Liver (tissue), 9 donors: ENCODE results near the gene CYLD. TPM values are rescaled to one million over a fixed set of nuclear protein-coding genes. Genes with fewer than 3 reads are reported as not detected.

Source experiments
- DNase-seq: peaks from one replicate; pipeline ENCODE4 v3.0.0-alpha.2; 2017; ENCODE audit warnings: low spot score
- H3K27ac ChIP-seq, 2 donors: one replicate each; pipeline ENCODE4 v1.7.0; 2013; ENCODE audit warnings: inconsistent platforms in 2 of 2, low read length in 2 of 2, control low read depth in 1 of 2, low read depth in 1 of 2, mild to moderate bottlenecking in 1 of 2
- H3K27me3 ChIP-seq, 4 donors: one replicate each; pipeline versions ENCODE4 v1.6.1 to v1.7.0; 2013; ENCODE audit warnings: low read length in 3 of 4, inconsistent platforms in 1 of 4, mild to moderate bottlenecking in 1 of 4, moderate library complexity in 1 of 4; ENCODE audit not compliant: control insufficient read depth in 4 of 4, insufficient read depth in 4 of 4
- H3K36me3 ChIP-seq, 4 donors: one replicate each; pipeline versions ENCODE4 v1.6.1 to v1.7.0; 2013; ENCODE audit warnings: low read length in 3 of 4, mild to moderate bottlenecking in 3 of 4, low read depth in 1 of 4, moderate library complexity in 1 of 4; ENCODE audit not compliant: control insufficient read depth in 4 of 4, insufficient read depth in 3 of 4
- H3K4me1 ChIP-seq, 4 donors: one replicate each; pipeline versions ENCODE4 v1.6.1 to v1.7.0; 2013; ENCODE audit warnings: low read length in 3 of 4, mild to moderate bottlenecking in 3 of 4, moderate library complexity in 1 of 4; ENCODE audit not compliant: control insufficient read depth in 4 of 4, insufficient read depth in 4 of 4
- H3K4me3 ChIP-seq, 3 donors: one replicate each; pipeline versions ENCODE4 v1.6.1 to v1.7.0; 2013; ENCODE audit warnings: low read length in 3 of 3, control low read depth in 1 of 3, low read depth in 1 of 3, mild to moderate bottlenecking in 1 of 3
- H3K9ac ChIP-seq, 2 donors: one replicate each; pipeline ENCODE4 v1.7.0; 2013; ENCODE audit warnings: low read length in 2 of 2, mild to moderate bottlenecking in 2 of 2, moderate library complexity in 2 of 2, control low read depth in 1 of 2, low read depth in 1 of 2
- H3K9me3 ChIP-seq, 4 donors: one replicate each; pipeline versions ENCODE4 v1.6.1 to v1.7.0; 2013; ENCODE audit warnings: low read length in 3 of 4; ENCODE audit not compliant: control insufficient read depth in 4 of 4
- FOXA1 ChIP-seq: IDR thresholded peaks from 2 replicates; pipeline ENCODE4 v1.6.1; 2016; ENCODE audit warnings: antibody characterized with exemption
- GABPA ChIP-seq, 2 donors: IDR thresholded peaks in 1 of 2; conservative IDR thresholded peaks in 1 of 2; 2 replicates each; pipeline ENCODE4 v1.6.1; 2016; ENCODE audit warnings: antibody characterized with exemption in 2 of 2, mild to moderate bottlenecking in 1 of 2, moderate library complexity in 1 of 2
- HNF4A ChIP-seq, 2 donors: conservative IDR thresholded peaks; 2 replicates each; pipeline ENCODE4 v1.6.1; 2016; ENCODE audit warnings: antibody characterized with exemption in 2 of 2, mild to moderate bottlenecking in 2 of 2
- HNF4G ChIP-seq: IDR thresholded peaks from 2 replicates; pipeline ENCODE4 v1.6.1; 2016; ENCODE audit warnings: antibody characterized with exemption
- MAX ChIP-seq: IDR thresholded peaks from 2 replicates; pipeline ENCODE4 v1.6.1; 2016; ENCODE audit warnings: antibody characterized with exemption
- NR2F2 ChIP-seq: IDR thresholded peaks from 2 replicates; pipeline ENCODE4 v1.6.1; 2016; ENCODE audit warnings: antibody characterized with exemption
- RAD21 ChIP-seq, 2 donors: IDR thresholded peaks; 2 replicates each; pipeline ENCODE4 v1.6.1; 2016; ENCODE audit warnings: antibody characterized with exemption in 2 of 2, mild to moderate bottlenecking in 2 of 2
- RXRA ChIP-seq, 2 donors: IDR thresholded peaks; 2 replicates each; pipeline ENCODE4 v1.6.1; 2017 to 2018; ENCODE audit warnings: antibody characterized with exemption in 2 of 2, mild to moderate bottlenecking in 1 of 2
- SP1 ChIP-seq: IDR thresholded peaks from 2 replicates; pipeline ENCODE4 v1.6.1; 2018; ENCODE audit warnings: antibody characterized with exemption, mild to moderate bottlenecking
- TAF1 ChIP-seq: conservative IDR thresholded peaks from 2 replicates; pipeline ENCODE4 v1.6.1; 2016; ENCODE audit warnings: antibody characterized with exemption, mild to moderate bottlenecking
- YY1 ChIP-seq: IDR thresholded peaks from 2 replicates; pipeline ENCODE4 v1.6.1; 2016; ENCODE audit warnings: antibody characterized with exemption, mild to moderate bottlenecking
- WGBS: extraction: QIAGEN DNeasy Blood & Tissue Kit; methylation state at CpG from one replicate; pipeline ENCODE4 v1.1.7; 2013; 5-methylcytosine and 5-hydroxymethylcytosine counted together
- polyA plus RNA-seq, 2 donors: library from polyadenylated mRNA; stranded (reverse) in 1 of 2; unstranded in 1 of 2; fragments of 200-250 nt in 1 of 2; fragments of >200 nt in 1 of 2; fragmentation: Nextera tagmentation in 1 of 2; extraction: Ambion mirVana in 1 of 2; gene quantifications; one replicate each; pipeline versions ENCODE4 v1.2.1 to v1.2.3, GENCODE V29; 2013 to 2015
- total RNA-seq, 2 donors: library from RNA; depleted of rRNA; stranded (reverse); fragments of >200 nt; gene quantifications; one replicate each; pipeline ENCODE4 v1.2.3, GENCODE V29; 2014
- TF ChIP-seq, protein P1 (sequence below): IDR thresholded peaks from 2 replicates; pipeline ENCODE4 v1.6.1; 2016; ENCODE audit warnings: antibody characterized with exemption
- TF ChIP-seq, protein P2 (sequence below): fragments of 150-350 bp; IDR thresholded peaks from 2 replicates; pipeline ENCODE4 v1.5.1; 2017; ENCODE audit warnings: improper control_type of control experiment, low read depth, low read length; ENCODE audit not compliant: missing input control
- donor health status: healthy.
- donor health status: healthy.
- donor health status: healthy.
- donor health status: healthy.
- donor health status: healthy.

The CYLD gene
- total and polyA plus RNA-seq, 4 donors: 8.2 to 42.7 (median 13.8) TPM

- TF ChIP-seq RAD21 (IDR thresholded peaks at IDR 0.05) (no peak), FOXA1 (no peak), RXRA (IDR thresholded peaks at IDR 0.05) (no peak), NR2F2 (no peak), MAX (no peak), TAF1 (no peak), GABPA (IDR thresholded peaks at IDR 0.05 in 1 of 2, conservative IDR thresholded peaks at IDR 0.05 in 1 of 2) (no peak)
- TF ChIP-seq, protein P1, sequence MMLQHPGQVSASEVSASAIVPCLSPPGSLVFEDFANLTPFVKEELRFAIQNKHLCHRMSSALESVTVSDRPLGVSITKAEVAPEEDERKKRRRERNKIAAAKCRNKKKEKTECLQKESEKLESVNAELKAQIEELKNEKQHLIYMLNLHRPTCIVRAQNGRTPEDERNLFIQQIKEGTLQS: no peak
- DNase-seq: no peak
- no peaks in the 10 kb centered on the region for H3K4me1 ChIP-seq
- no peak overlapping the region for H3K4me3 ChIP-seq
- no peaks in the 10 kb centered on the region for H3K36me3 ChIP-seq
- no peak overlapping the region for H3K27ac ChIP-seq
- H3K9me3 ChIP-seq: no peaks in the 10 kb centered on the region
- WGBS: 84% methylated on average over 9 of the region's 9 CpGs
- H3K9ac ChIP-seq: no peak overlapping the region
- no peaks in the 10 kb centered on the region for H3K27me3 ChIP-seq
Observed at GRCh38 chr16:50822671-50823070, 80.8 kb downstream of the CYLD start.

DNA sequence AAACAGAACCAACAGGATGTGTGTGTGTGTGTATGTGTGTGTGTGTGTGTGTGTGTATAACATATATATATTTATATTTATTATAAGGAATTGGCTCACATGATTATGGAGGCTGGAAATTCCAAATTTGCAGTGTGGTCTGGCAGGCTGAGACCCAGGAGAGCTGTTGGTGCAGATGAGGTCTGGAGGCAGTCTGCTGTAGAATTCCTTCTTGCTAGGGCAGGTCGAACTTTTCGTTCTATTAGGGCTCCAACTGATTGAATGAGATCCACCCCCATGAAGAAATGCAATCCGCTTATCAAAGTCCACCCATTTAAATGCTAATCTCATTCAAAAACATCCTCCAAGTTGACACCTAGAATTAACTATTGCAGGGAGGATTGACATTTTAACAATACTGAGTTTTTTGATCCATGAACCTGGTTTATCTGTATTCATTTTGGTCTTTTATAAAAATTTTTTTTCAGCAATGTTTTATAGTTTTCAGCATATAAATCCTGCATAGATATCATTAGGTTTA is 85.0 kb downstream of the CYLD start:
- H3K27me3 ChIP-seq: no peaks in the 10 kb centered on the region
- no peaks in the 10 kb centered on the region for H3K9me3 ChIP-seq
- 47% methylated on average over 3 of the region's 3 CpGs for WGBS
- H3K36me3 ChIP-seq: no peaks in the 10 kb centered on the region
- TF ChIP-seq SP1 (peak; percentile 59), HNF4A (conservative IDR thresholded peaks at IDR 0.05) (peak; percentile 48 to 81), HNF4G (peak; percentile 47), RXRA (IDR thresholded peaks at IDR 0.05) (peak in 1 of 2 donors; percentile 35), FOXA1 (no peak), TAF1 (peak; percentile 72)
- TF ChIP-seq, protein P2, sequence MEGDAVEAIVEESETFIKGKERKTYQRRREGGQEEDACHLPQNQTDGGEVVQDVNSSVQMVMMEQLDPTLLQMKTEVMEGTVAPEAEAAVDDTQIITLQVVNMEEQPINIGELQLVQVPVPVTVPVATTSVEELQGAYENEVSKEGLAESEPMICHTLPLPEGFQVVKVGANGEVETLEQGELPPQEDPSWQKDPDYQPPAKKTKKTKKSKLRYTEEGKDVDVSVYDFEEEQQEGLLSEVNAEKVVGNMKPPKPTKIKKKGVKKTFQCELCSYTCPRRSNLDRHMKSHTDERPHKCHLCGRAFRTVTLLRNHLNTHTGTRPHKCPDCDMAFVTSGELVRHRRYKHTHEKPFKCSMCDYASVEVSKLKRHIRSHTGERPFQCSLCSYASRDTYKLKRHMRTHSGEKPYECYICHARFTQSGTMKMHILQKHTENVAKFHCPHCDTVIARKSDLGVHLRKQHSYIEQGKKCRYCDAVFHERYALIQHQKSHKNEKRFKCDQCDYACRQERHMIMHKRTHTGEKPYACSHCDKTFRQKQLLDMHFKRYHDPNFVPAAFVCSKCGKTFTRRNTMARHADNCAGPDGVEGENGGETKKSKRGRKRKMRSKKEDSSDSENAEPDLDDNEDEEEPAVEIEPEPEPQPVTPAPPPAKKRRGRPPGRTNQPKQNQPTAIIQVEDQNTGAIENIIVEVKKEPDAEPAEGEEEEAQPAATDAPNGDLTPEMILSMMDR: no peak
- H3K4me3 ChIP-seq: no peak overlapping the region
- no peak overlapping the region for H3K27ac ChIP-seq
- DNase-seq: no peak
- peaks cover 0 to 2% (median 0%) of the 10 kb centered on the region in 4 donors for H3K4me1 ChIP-seq
- H3K9ac ChIP-seq: no peak overlapping the region

DNA sequence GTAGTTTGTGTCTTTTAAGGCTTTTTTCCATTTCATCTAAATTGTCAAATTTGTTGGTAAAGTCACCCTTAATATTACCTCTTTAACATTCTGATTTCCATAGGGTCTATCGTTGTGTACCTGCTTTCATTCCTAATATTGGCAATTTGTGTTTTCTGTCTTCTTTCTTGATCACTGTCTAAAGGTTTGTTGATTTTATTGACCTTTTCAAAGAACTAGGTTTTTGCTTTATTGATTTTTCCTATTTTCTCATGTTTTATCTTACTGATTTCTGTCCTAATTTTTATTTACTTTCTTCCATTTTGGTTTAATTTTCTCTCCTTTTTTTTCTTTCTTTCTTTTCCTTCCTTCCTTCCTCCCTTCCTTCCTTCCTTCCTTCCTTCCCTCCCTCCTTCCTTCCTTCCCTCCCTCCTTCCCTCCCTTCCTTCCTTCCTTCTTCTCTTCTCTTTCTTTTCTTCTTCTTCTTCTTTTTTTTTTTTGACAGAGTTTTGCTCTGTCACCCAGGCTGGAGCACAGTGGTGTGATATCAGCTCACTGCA is 86.3 kb downstream of the CYLD start:
- no peaks in the 10 kb centered on the region for H3K9me3 ChIP-seq
- H3K36me3 ChIP-seq: no peaks in the 10 kb centered on the region
- H3K27me3 ChIP-seq: no peaks in the 10 kb centered on the region
- no peak overlapping the region for H3K4me3 ChIP-seq
- H3K4me1 ChIP-seq: peaks cover 0 to 2% (median 0%) of the 10 kb centered on the region in 4 donors
- no peak overlapping the region for H3K9ac ChIP-seq
- 39% methylated on average over 1 of the region's 1 CpG for WGBS
- H3K27ac ChIP-seq: no peak overlapping the region
- TF ChIP-seq SP1: peak; percentile 55
- TF ChIP-seq HNF4A (conservative IDR thresholded peaks at IDR 0.05): peak; percentile 56 to 71
- TF ChIP-seq RXRA (IDR thresholded peaks at IDR 0.05): peak; percentile 20 to 49
- TF ChIP-seq TAF1: no peak
- TF ChIP-seq YY1: peak; percentile 73
- no peak for TF ChIP-seq HNF4G
- TF ChIP-seq RAD21 (IDR thresholded peaks at IDR 0.05): peak in 1 of 2 donors; percentile 24
- DNase-seq: no peak
